Inflammatory macrophage (primary cell): ENCODE measurements around the gene TMOD1.
A peak's percentile ranks its signal among the peaks of the same experiment; 100 is the strongest.

Experiments
- DNase-seq, 2 donors: peaks; one replicate each; pipeline ENCODE4 v3.0.0-alpha.2; 2020 to 2022

Gene TMOD1

DNA sequence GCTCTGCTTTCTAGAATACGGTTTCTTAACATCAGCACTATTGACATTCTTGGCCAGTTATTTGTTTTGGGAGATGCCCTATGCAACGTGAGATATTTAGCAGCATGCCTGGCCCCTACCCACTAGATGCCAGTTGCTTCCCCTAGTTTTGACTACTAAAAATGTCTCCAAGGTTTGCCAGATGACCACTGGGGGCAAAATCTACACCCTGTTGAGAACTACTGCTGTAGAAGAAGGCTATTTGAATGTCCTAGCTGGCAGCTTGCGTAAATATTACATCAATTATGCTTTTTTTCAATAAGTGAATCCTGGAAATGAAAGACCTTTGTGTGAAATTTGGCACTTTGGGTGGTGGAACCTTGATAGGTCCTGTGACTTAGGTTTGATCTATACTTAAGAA is 137.2 kb downstream of the TMOD1 start:
- DNase-seq, result peak in 1 of 2 donors; percentile 14

DNA sequence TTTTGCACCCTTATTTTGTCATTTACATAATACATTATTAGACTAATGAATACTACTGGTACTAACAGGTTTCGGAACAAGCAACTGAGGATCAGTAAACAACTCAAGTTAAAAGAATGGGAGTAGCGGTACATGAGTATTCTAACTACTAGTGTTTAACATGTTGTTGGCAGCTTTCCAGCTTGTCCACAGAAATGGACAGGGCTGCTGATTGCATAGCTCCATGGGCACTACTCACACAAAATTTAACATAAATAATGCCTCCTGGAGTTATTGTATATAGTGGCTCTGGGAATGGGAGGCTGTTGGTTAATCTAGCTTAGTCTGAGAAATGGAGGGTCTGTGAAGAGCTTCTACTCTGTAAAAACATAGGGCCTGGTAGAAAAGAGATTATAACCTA is 138.9 kb downstream of the TMOD1 start:
- no peak for DNase-seq

DNA sequence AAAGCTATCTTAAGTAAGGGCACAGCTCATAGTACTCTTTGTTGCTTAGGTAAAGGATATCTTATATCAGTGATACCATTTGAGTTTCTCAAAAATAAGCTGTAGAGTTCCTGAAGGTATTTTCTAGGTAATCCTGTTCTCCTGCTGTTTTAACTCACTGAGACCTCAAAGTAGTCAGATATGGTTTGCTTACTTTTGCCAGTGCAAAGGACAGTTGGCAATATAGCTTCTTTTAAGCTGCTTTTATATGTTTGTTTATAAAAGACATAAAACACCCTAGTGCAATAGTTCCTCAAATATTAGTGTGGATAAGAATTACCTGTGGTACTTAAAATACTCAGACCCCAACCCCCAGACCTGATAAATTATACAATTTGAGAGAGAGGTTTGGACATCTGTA is 144.3 kb downstream of the TMOD1 start:
- no peak for DNase-seq

DNA sequence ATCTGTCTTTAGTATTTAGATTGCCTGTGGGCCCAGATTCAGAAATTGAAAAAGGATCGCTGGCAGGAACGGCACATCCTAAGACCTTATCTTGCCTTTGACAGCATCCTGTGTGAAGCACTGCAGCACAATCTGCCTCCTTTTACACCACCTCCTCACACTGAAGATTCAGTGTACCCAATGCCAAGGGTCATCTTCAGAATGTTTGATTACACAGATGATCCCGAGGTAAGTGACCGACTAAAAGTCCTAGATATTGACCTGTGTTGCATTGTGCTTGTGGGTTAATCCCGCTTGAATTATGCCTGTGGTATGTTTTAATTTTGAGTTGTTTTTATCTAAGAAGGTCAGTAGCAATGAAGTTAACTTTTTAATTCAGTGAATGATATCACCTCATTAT is 146.5 kb downstream of the TMOD1 start:
- DNase-seq, result no peak
